CD4-positive, alpha-beta T cell (primary cell): ENCODE results near the gene TFR2. TPM values are rescaled to one million over a fixed set of nuclear protein-coding genes. Genes with fewer than 3 reads are reported as not detected.

ENCODE experiments used
- ATAC-seq: fragments of 200-7000 bp; cut with Tn5 transposase; one replicate; pipeline ENCODE4 v1.10.0; 2022; ENCODE audit warnings: mild to moderate bottlenecking; ENCODE audit not compliant: poor library complexity
- CTCF ChIA-PET: fragments of 350-600 bp; sonication (Branson Sonifier 250); formaldehyde crosslinking; loops from one replicate; lab custom pipeline; 2021; ENCODE audit warnings: antibody characterized with exemption, inconsistent platforms; lab: Charles Lee
- POLR2A ChIA-PET: fragments of 350-600 bp; sonication (Branson Sonifier 250); formaldehyde crosslinking; loops from one replicate; lab custom pipeline; 2021; ENCODE audit warnings: antibody characterized with exemption, inconsistent platforms; lab: Charles Lee
- DNase-seq, 14 experiments: peaks; one replicate each; pipeline ENCODE4 v3.0.0-alpha.2; 2013 to 2020; ENCODE audit warnings: mixed read lengths in 2 of 14
- H3K27ac ChIP-seq, 2 donors: one replicate each; pipeline versions ENCODE4 v1.5.1 to v1.7.0; 2013; ENCODE audit warnings: low read length in 2 of 2, low read depth in 1 of 2, mild to moderate bottlenecking in 1 of 2
- H3K27me3 ChIP-seq, 2 experiments: 1 replicate in 1 of 2; 2 replicates in 1 of 2; pipeline versions ENCODE4 v1.6.1 to v1.7.0; 2013; ENCODE audit warnings: low read length in 2 of 2, control low read depth in 1 of 2, mild to moderate bottlenecking in 1 of 2, moderate library complexity in 1 of 2; ENCODE audit not compliant: insufficient read depth in 2 of 2, control insufficient read depth in 1 of 2
- H3K36me3 ChIP-seq: one replicate; pipeline ENCODE4 v1.6.1; 2013; ENCODE audit warnings: low read length, control low read depth; ENCODE audit not compliant: insufficient read depth
- H3K4me1 ChIP-seq: one replicate; pipeline ENCODE4 v1.6.1; 2013; ENCODE audit warnings: low read length, control low read depth; ENCODE audit not compliant: insufficient read depth
- H3K4me3 ChIP-seq: one replicate; pipeline ENCODE4 v1.5.1; 2013; ENCODE audit warnings: mild to moderate bottlenecking, low read length, moderate library complexity
- H3K9me3 ChIP-seq, 2 experiments: 1 replicate in 1 of 2; 2 replicates in 1 of 2; pipeline versions ENCODE4 v1.6.1 to v1.7.0; 2013; ENCODE audit warnings: low read length in 2 of 2, mild to moderate bottlenecking in 2 of 2, control low read depth in 1 of 2, moderate library complexity in 1 of 2; ENCODE audit not compliant: control insufficient read depth in 1 of 2, insufficient read depth in 1 of 2
- H3K27ac Mint-ChIP-seq: one replicate; pipeline ENCODE4 v1.8.0; 2020; ENCODE audit warnings: mixed read lengths
- H3K27me3 Mint-ChIP-seq: one replicate; pipeline ENCODE4 v1.8.0; 2021; ENCODE audit warnings: mixed read lengths
- H3K36me3 Mint-ChIP-seq: one replicate; pipeline ENCODE4 v1.8.0; 2021; ENCODE audit warnings: low read depth, mixed read lengths
- H3K4me1 Mint-ChIP-seq: one replicate; pipeline ENCODE4 v1.8.0; 2021; ENCODE audit warnings: low read depth, mixed read lengths
- H3K4me3 Mint-ChIP-seq: one replicate; pipeline ENCODE4 v1.8.0; 2020; ENCODE audit warnings: mild to moderate bottlenecking, mixed read lengths
- H3K9me3 Mint-ChIP-seq: one replicate; pipeline ENCODE4 v1.8.0; 2020; ENCODE audit warnings: mixed read lengths
- CTCF ChIP-seq: fragments of 200-600 bp; IDR thresholded peaks from one replicate; pipeline ENCODE4 v1.8.0; 2022; ENCODE audit warnings: antibody characterized with exemption, mild to moderate bottlenecking
- intact Hi-C, 2 experiments: fragments of 100-400 bp; cut with DNase I in 1 of 2; cut with micrococcal nuclease in 1 of 2; formaldehyde crosslinking; loops; one replicate each; pipeline versions ENCODE4 v1.15.1 to v1.9.0; 2023 to 2025; cut with DNase I, micrococcal nuclease
- total RNA-seq, 174 experiments: library from RNA in 2 of 174; stranded (reverse) in 2 of 174; gene quantifications; one replicate each; pipeline ENCODE4 v1.2.3 and lab custom pipeline; 2021 to 2026

TFR2 gene
- total RNA-seq, 2 experiments from 2014 or later, result 1.7 to 2.3 TPM

- intact Hi-C loops, result no loop called here
- H3K36me3 ChIP-seq, result peaks cover 72% of the 10 kb centered on the region
- H3K4me3 Mint-ChIP-seq, result no peak overlapping the region
- peaks cover 23% of the 10 kb centered on the region for H3K4me1 Mint-ChIP-seq
- POLR2A ChIA-PET, result interaction anchor here (1.6 kb wide), 1 partner anchor 15 kb away, joined by 3 read pairs; no protein-coding TSS in a partner anchor
- H3K4me1 ChIP-seq, result peaks cover 44% of the 10 kb centered on the region
- no peaks in the 10 kb centered on the region for H3K27me3 ChIP-seq
- no peak overlapping the region for H3K4me3 ChIP-seq
- DNase-seq, result peak in 1 of 14 experiments; percentile 20
- no peaks in the 10 kb centered on the region for H3K9me3 Mint-ChIP-seq
- no peaks in the 10 kb centered on the region for H3K27me3 Mint-ChIP-seq
- H3K27ac ChIP-seq, result no peak overlapping the region
- no peak overlapping the region for H3K27ac Mint-ChIP-seq
- no peaks in the 10 kb centered on the region for H3K9me3 ChIP-seq
- CTCF ChIA-PET, result interaction anchor here (0.7 kb wide), 1 partner anchor 80 kb away, joined by 3 read pairs; no protein-coding TSS in a partner anchor
- TF ChIP-seq CTCF, result no peak
- H3K36me3 Mint-ChIP-seq, result peaks cover 51% of the 10 kb centered on the region
- no peak for ATAC-seq
Observed at GRCh38 chr7:100687751-100688300, 46.5 kb upstream of the TFR2 start.

GRCh38 chr7:100687261-100687660 lies 45.9 kb upstream of the TFR2 start:
- H3K27me3 Mint-ChIP-seq, result no peaks in the 10 kb centered on the region
- ATAC-seq (no peak), DNase-seq (peak in 1 of 14 experiments; percentile 23)
- H3K4me3 Mint-ChIP-seq, result no peak overlapping the region
- Histone ChIP-seq H3K4me1 (peaks cover 38% of the 10 kb centered on the region), H3K9me3 (no peaks in the 10 kb centered on the region), H3K4me3 (no peak overlapping the region), H3K36me3 (peaks cover 77% of the 10 kb centered on the region), H3K27ac (no peak overlapping the region), H3K27me3 (no peaks in the 10 kb centered on the region)
- peaks cover 17% of the 10 kb centered on the region for H3K4me1 Mint-ChIP-seq
- no peaks in the 10 kb centered on the region for H3K9me3 Mint-ChIP-seq
- ChIA-PET CTCF (interaction anchor here (1.0 kb wide), 1 partner anchor 18 kb away, joined by 3 read pairs; no protein-coding TSS in a partner anchor), POLR2A (no interaction called here)
- no peak overlapping the region for H3K27ac Mint-ChIP-seq
- H3K36me3 Mint-ChIP-seq, result peaks cover 51% of the 10 kb centered on the region
- TF ChIP-seq CTCF, result no peak
- intact Hi-C loops, result no loop called here

- no peak overlapping the region for H3K27ac Mint-ChIP-seq
- peaks cover 14% of the 10 kb centered on the region for H3K4me1 Mint-ChIP-seq
- Histone ChIP-seq H3K27ac (no peak overlapping the region), H3K27me3 (no peaks in the 10 kb centered on the region), H3K4me3 (no peak overlapping the region), H3K36me3 (peaks cover 82% of the 10 kb centered on the region), H3K9me3 (peaks cover 0 to under 1% of the 10 kb centered on the region in 2 experiments), H3K4me1 (peaks cover 35% of the 10 kb centered on the region)
- H3K27me3 Mint-ChIP-seq, result no peaks in the 10 kb centered on the region
- peaks cover 52% of the 10 kb centered on the region for H3K36me3 Mint-ChIP-seq
- POLR2A ChIA-PET, result no interaction called here
- intact Hi-C loops, result no loop called here
- TF ChIP-seq CTCF, result no peak
- no peaks in the 10 kb centered on the region for H3K9me3 Mint-ChIP-seq
- DNase-seq (peak in 1 of 14 experiments; percentile 16), ATAC-seq (no peak)
- CTCF ChIA-PET, result interaction anchor here (1.0 kb wide), 1 partner anchor 19 kb away, joined by 3 read pairs; no protein-coding TSS in a partner anchor
- no peak overlapping the region for H3K4me3 Mint-ChIP-seq
Observed at GRCh38 chr7:100686822-100687211, 45.5 kb upstream of the TFR2 start.
